Epithelial cell of esophagus (primary cell): ENCODE data around the gene NRF1.

ENCODE experiments used
- DNase-seq: peaks from one replicate; pipeline ENCODE4 v3.0.0; 2010; ENCODE audit warnings: low read depth
- H3K4me3 ChIP-seq: 2 replicates; pipeline ENCODE4 v1.5.1; 2011; ENCODE audit warnings: mild to moderate bottlenecking, low read length, control low read depth
- TF ChIP-seq, protein P1 (sequence below): IDR thresholded peaks from 2 replicates; pipeline ENCODE4 v1.5.1; 2011; ENCODE audit warnings: low read depth, mild to moderate bottlenecking, low read length, control low read depth, inconsistent platforms; ENCODE audit not compliant: insufficient read depth; ENCODE audit errors: missing control alignments

The NRF1 gene

GRCh38 chr7:129703751-129704150 is 92.2 kb downstream of the NRF1 start:
- no peak for DNase-seq
- TF ChIP-seq, protein P1, sequence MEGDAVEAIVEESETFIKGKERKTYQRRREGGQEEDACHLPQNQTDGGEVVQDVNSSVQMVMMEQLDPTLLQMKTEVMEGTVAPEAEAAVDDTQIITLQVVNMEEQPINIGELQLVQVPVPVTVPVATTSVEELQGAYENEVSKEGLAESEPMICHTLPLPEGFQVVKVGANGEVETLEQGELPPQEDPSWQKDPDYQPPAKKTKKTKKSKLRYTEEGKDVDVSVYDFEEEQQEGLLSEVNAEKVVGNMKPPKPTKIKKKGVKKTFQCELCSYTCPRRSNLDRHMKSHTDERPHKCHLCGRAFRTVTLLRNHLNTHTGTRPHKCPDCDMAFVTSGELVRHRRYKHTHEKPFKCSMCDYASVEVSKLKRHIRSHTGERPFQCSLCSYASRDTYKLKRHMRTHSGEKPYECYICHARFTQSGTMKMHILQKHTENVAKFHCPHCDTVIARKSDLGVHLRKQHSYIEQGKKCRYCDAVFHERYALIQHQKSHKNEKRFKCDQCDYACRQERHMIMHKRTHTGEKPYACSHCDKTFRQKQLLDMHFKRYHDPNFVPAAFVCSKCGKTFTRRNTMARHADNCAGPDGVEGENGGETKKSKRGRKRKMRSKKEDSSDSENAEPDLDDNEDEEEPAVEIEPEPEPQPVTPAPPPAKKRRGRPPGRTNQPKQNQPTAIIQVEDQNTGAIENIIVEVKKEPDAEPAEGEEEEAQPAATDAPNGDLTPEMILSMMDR = no peak
- H3K4me3 ChIP-seq = no peak overlapping the region

DNA sequence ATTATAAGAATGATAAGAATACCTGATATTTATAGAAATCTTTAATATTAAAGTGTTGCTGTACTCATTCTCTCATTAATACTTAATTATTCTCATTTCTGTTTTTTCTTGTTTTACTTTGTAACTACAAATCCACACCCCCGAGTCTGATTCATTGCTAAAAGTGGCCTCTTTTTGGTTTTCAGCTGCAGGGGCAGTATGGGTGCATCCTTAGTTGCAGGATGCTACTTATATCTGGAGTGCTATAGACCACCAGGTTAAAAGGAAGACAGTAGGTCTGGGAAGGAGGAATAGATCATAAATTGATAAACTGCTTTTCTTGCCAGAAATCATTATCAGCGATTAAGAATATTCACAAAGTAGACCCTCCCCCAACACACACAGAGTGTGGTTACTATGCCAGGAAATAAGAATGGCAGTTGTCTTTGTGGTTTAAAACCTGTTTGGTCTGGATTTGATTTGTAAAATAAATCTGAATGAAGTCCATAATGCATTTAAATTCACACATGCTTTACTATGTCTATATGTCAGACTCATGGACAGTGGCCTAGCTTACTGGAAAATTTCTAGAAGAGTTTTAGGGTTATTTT is 96.5 kb downstream of the NRF1 start:
- DNase-seq = no peak
- H3K4me3 ChIP-seq = no peak overlapping the region
- TF ChIP-seq, protein P1 = no peak

- DNase-seq = no peak
- TF ChIP-seq, protein P1 = no peak
- H3K4me3 ChIP-seq = no peak overlapping the region
Measured at GRCh38 chr7:129713544-129713943, 102.0 kb downstream of the NRF1 start.

GRCh38 chr7:129714514-129715063 is 103.1 kb downstream of the NRF1 start:
- TF ChIP-seq, protein P1 = no peak
- DNase-seq = no peak
- H3K4me3 ChIP-seq = no peak overlapping the region

DNA sequence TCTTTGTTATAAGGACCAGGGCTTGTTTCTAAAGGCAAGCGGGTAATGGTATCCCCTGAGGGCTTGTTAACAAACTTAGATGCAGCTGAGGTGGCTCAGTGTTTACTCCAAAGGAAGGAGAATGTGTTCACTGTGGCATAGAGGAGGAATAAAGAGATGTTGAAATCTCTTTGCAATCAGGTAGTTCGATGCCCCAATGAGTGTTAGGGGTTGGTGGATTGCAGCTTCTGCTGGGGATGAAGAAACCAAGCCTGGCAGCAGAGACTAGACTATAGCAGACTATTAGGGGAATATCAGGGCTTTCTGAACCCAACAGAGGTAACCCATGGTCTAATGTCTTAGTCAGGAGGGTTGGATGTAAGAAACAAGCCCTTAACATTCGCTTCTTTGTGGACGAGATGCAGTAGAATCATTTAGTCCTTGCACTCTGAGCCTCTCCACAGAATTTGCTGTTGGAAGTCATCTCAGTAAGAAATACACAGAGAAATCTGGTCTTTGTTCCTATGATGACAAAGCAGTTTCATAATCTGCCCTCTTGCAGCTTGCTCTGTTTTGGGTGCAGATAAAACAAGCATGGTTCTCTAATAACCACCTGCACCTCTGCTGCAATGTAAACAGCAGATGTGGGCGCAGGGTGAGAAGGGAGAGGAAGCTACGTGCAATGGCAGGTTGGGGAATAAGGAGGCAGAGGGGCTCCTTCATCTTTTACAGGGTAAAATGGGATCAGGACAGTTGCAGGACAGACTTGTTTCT is 108.6 kb downstream of the NRF1 start:
- DNase-seq = no peak
- TF ChIP-seq, protein P1 = no peak
- H3K4me3 ChIP-seq = no peak overlapping the region

GRCh38 chr7:129721068-129721467 is 109.5 kb downstream of the NRF1 start:
- H3K4me3 ChIP-seq = no peak overlapping the region
- TF ChIP-seq, protein P1 = no peak
- DNase-seq = no peak
